SK-N-SH (cell line): Measurements from ENCODE around the gene WDR6. TPM values are rescaled to one million over a fixed set of nuclear protein-coding genes. Genes with fewer than 3 reads are reported as not detected.

Source experiments
- CTCF ChIA-PET: fragments of 300-600, 350-600 bp; formaldehyde crosslinking; extraction: SDS; loops from one replicate; lab custom pipeline; 2021; lab: Yijun Ruan, JAX
- POLR2A ChIA-PET: fragments of 350-600 bp; sonication (Branson Sonifier 250); formaldehyde crosslinking; extraction: SDS; loops from one replicate; lab custom pipeline; 2020; ENCODE audit warnings: antibody characterized with exemption, inconsistent platforms; lab: Yijun Ruan, JAX
- DNase-seq: peaks from one replicate; pipeline ENCODE4 v3.0.0; 2012
- H2AFZ ChIP-seq: fragments of 200-600 bp; sonication (generic); 2 replicates; pipeline ENCODE4 v1.8.1; 2016; ENCODE audit warnings: antibody characterized with exemption, mild to moderate bottlenecking, low read depth
- H3F3A ChIP-seq: fragments of 200-600 bp; sonication (generic); replicated peaks from 2 replicates; pipeline ENCODE3; 2016; ENCODE audit warnings: antibody characterized with exemption, mild to moderate bottlenecking; ENCODE audit not compliant: insufficient read depth
- H3K27ac ChIP-seq, 2 experiments: fragments of 200-500 bp in 1 of 2; fragments of 200-600 bp in 1 of 2; sonication (Bioruptor generic) in 1 of 2; sonication (generic), shearing (Covaris generic) in 1 of 2; 2 replicates each; pipeline versions ENCODE4 v1.5.1 to v1.6.1; 2014 to 2016; ENCODE audit warnings: low read depth in 2 of 2, inconsistent platforms in 1 of 2, low read length in 1 of 2, mild to moderate bottlenecking in 1 of 2, mixed read lengths in 1 of 2
- H3K27me3 ChIP-seq: fragments of 200-600 bp; sonication (generic), shearing (Covaris generic); 2 replicates; pipeline ENCODE4 v1.6.1; 2016; ENCODE audit warnings: mixed run types; ENCODE audit not compliant: insufficient read depth
- H3K36me3 ChIP-seq, 2 experiments: fragments of 200-500 bp in 1 of 2; fragments of 200-600 bp in 1 of 2; sonication (Bioruptor generic) in 1 of 2; sonication (generic) in 1 of 2; replicated peaks in 1 of 2; 2 replicates each; pipeline versions ENCODE3 to v1.5.1; 2014 to 2016; ENCODE audit warnings: low read length in 1 of 2, mild to moderate bottlenecking in 1 of 2; ENCODE audit not compliant: insufficient read depth in 2 of 2, control insufficient read depth in 1 of 2
- H3K4me1 ChIP-seq, 2 experiments: fragments of 200-500 bp in 1 of 2; fragments of 200-600 bp in 1 of 2; sonication (Bioruptor generic) in 1 of 2; sonication (generic), shearing (Covaris generic) in 1 of 2; 2 replicates each; pipeline versions ENCODE4 v1.5.1 to v1.6.1; 2014 to 2016; ENCODE audit warnings: low read depth in 1 of 2, low read length in 1 of 2, mixed run types in 1 of 2; ENCODE audit not compliant: insufficient read depth in 2 of 2, control insufficient read depth in 1 of 2
- H3K4me2 ChIP-seq: fragments of 200-600 bp; sonication (generic), shearing (Covaris generic); 2 replicates; pipeline ENCODE4 v1.6.1; 2017; ENCODE audit warnings: mixed run types
- H3K4me3 ChIP-seq, 2 experiments: fragments of 200-500 bp in 1 of 2; fragments of 200-600 bp in 1 of 2; sonication (Bioruptor generic) in 1 of 2; sonication (generic), shearing (Covaris generic) in 1 of 2; 2 replicates each; pipeline versions ENCODE4 v1.5.1 to v1.8.1; 2014 to 2016; ENCODE audit warnings: low read depth in 2 of 2, inconsistent platforms in 1 of 2, low read length in 1 of 2, mild to moderate bottlenecking in 1 of 2, mixed read lengths in 1 of 2, moderate library complexity in 1 of 2
- H3K79me2 ChIP-seq: fragments of 200-600 bp; sonication (generic); 2 replicates; pipeline ENCODE4 v1.8.1; 2017; ENCODE audit warnings: mild to moderate bottlenecking; ENCODE audit not compliant: insufficient read depth
- H3K9ac ChIP-seq: fragments of 200-600 bp; sonication (generic); 2 replicates; pipeline ENCODE4 v1.6.1; 2017; ENCODE audit warnings: mixed run types
- H3K9me2 ChIP-seq: fragments of 200-600 bp; sonication (generic); 2 replicates; pipeline ENCODE4 v1.6.1; 2017; ENCODE audit warnings: mixed run types
- H3K9me3 ChIP-seq: fragments of 200-600 bp; sonication (generic); 2 replicates; pipeline ENCODE4 v1.6.1; 2017; ENCODE audit warnings: mixed run types, mild to moderate bottlenecking, moderate library complexity
- H4K20me1 ChIP-seq: fragments of 200-600 bp; sonication (generic); 2 replicates; pipeline ENCODE4 v1.6.1; 2017; ENCODE audit warnings: mild to moderate bottlenecking, mixed run types; ENCODE audit not compliant: insufficient read depth
- CHD2 ChIP-seq: fragments of 150-350 bp; IDR thresholded peaks from 2 replicates; pipeline ENCODE4 v1.6.1; 2018; ENCODE audit warnings: low read length; ENCODE audit not compliant: partially characterized antibody
- EP300 ChIP-seq, 2 experiments: IDR thresholded peaks; 2 replicates each; pipeline versions ENCODE4 v1.4.0 to v1.6.1; 2012; ENCODE audit warnings: borderline replicate concordance in 1 of 2, low read depth in 1 of 2, low read length in 1 of 2
- FOXJ3 ChIP-seq: sonication (generic); formaldehyde crosslinking; IDR thresholded peaks from 2 replicates; pipeline ENCODE4 v1.5.1; 2020; ENCODE audit warnings: mild to moderate bottlenecking, missing genetic modification reagents
- FOXM1 ChIP-seq: IDR thresholded peaks from 2 replicates; pipeline ENCODE4 v1.4.0; 2012; ENCODE audit warnings: low read depth, mild to moderate bottlenecking
- GATA2 ChIP-seq: sonication (generic); formaldehyde crosslinking; IDR thresholded peaks from 2 replicates; pipeline ENCODE4 v1.5.0; 2020; ENCODE audit warnings: mild to moderate bottlenecking, missing genetic modification reagents
- JUND ChIP-seq: IDR thresholded peaks from 2 replicates; pipeline ENCODE4 v1.4.0; 2012
- MAX ChIP-seq: IDR thresholded peaks from 2 replicates; pipeline ENCODE4 v1.4.0; 2012; ENCODE audit warnings: low read depth
- MEF2A ChIP-seq: IDR thresholded peaks from 2 replicates; pipeline ENCODE4 v1.4.0; 2012; ENCODE audit warnings: low read depth, borderline replicate concordance
- NFIC ChIP-seq: IDR thresholded peaks from 2 replicates; pipeline ENCODE4 v1.4.0; 2012; ENCODE audit warnings: borderline replicate concordance
- NRF1 ChIP-seq: IDR thresholded peaks from 2 replicates; pipeline ENCODE4 v1.6.1; 2012; ENCODE audit warnings: low read depth, mild to moderate bottlenecking, low read length
- PBX3 ChIP-seq: IDR thresholded peaks from 2 replicates; pipeline ENCODE4; 2012
- RAD21 ChIP-seq: IDR thresholded peaks from 2 replicates; pipeline ENCODE4 v1.6.1; 2012; ENCODE audit warnings: mild to moderate bottlenecking, low read length
- SMC3 ChIP-seq: IDR thresholded peaks from 2 replicates; pipeline ENCODE4 v1.6.1; 2012; ENCODE audit warnings: low read depth, low read length, improper control_type of control experiment
- TAF1 ChIP-seq: IDR thresholded peaks from 2 replicates; pipeline ENCODE4 v1.6.1; 2012; ENCODE audit warnings: low read depth, mild to moderate bottlenecking, low read length, moderate library complexity, borderline replicate concordance
- TCF12 ChIP-seq: IDR thresholded peaks from 2 replicates; pipeline ENCODE4 v1.4.0; 2012
- TEAD4 ChIP-seq: IDR thresholded peaks from 2 replicates; pipeline ENCODE4 v1.4.0; 2012; ENCODE audit warnings: mild to moderate bottlenecking, borderline replicate concordance; ENCODE audit not compliant: insufficient read depth
- WGBS: methylation state at CpG from one replicate; pipeline ENCODE4 v1.1.6; 2017; ENCODE audit warnings: low lambda C conversion rate; 5-methylcytosine and 5-hydroxymethylcytosine counted together
- polyA plus RNA-seq, 3 experiments: library from polyadenylated mRNA; depleted of rRNA; stranded (reverse); fragments of >200 nt; gene quantifications; 2 replicates each; pipeline ENCODE4 v1.2.3, GENCODE V29; 2012

WDR6 gene
- polyA plus RNA-seq, 1 of the 3 experiments (the other 2 are of a cell fraction), result 230 TPM

DNA sequence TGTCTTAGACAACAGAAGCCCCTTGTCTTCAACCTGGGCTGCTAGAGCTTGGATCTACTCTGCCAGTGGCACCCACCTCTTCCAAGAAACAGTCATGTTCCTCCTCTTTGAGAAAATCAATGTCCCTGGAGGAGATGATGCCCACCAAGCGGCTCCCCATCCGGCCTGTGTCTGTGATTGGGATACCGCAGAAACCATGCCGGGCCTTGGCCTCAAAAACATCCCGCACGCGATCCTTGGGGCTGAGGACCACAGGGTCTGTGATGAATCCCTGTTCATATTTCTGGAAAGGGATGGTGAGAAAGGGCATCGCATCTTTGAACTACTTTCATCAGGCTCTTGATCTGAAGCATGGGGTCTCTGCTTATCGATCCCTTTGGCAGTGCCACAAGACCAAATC is 20.4 kb downstream of the WDR6 start:
- H3F3A ChIP-seq, result peaks cover 57% of the 10 kb centered on the region
- no peaks in the 10 kb centered on the region for H3K9me2 ChIP-seq
- no peaks in the 10 kb centered on the region for H3K9me3 ChIP-seq
- H3K4me3 ChIP-seq, result peak overlapping the region in 1 of 2 experiments; percentile 87; a peak in 1 of 4 replicates
- no peak overlapping the region for H3K9ac ChIP-seq
- DNase-seq, result no peak
- H3K27ac ChIP-seq, result 0 out of 4 replicates have a peak overlapping the region, but pooled peaks of 1 of the 2 experiments have one; percentile 9
- H4K20me1 ChIP-seq, result no peaks in the 10 kb centered on the region
- ChIA-PET POLR2A (interaction anchor here (0.6 to 2.3 kb wide), 4 partner anchors 7 to 16 kb away, joined by 3 to 18 read pairs (median 3); partner anchors contain the start of gene DALRD3), CTCF (interaction anchor here (3.6 kb wide), 1 partner anchor 21 kb away, joined by 14 read pairs; the partner anchor contains the start of gene WDR6)
- no peak overlapping the region for H2AFZ ChIP-seq
- 0 out of 2 replicates have a peak, but pooled peaks have one; percentile 12 for TF ChIP-seq JUND
- TF ChIP-seq FOXM1, result no peak
- peak; percentile 8 for TF ChIP-seq CHD2
- H3K79me2 ChIP-seq, result peaks cover 62% of the 10 kb centered on the region
- peak overlapping the region; percentile 97 for H3K4me2 ChIP-seq
- no peaks in the 10 kb centered on the region for H3K27me3 ChIP-seq
- H3K4me1 ChIP-seq, result peaks cover 10 to 37% of the 10 kb centered on the region in 2 experiments; a peak in 3 of 4 replicates
- 100% methylated on average over 5 of the region's 9 CpGs for WGBS
- peaks cover 66 to 69% of the 10 kb centered on the region in 2 experiments for H3K36me3 ChIP-seq

DNA sequence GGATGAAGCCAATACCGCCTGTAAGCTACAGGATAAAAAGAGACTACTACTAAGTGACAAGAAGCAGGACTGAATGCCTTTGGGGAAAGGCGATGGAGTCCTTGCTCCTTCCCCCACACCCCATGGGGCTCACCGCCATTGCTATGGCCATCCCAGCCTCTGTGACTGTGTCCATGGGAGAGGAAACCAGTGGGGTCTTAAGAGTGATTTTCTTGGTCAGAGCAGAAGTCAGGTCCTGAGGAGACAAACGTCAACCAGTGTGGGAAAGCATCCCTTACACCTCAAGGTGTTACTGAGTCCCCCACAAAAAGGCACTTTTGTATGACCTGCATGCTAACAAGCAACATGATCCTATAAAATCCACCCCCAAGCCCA is 21.1 kb downstream of the WDR6 start:
- WGBS, result 75% methylated on average over 4 of the region's 4 CpGs
- CTCF ChIA-PET, result interaction anchor here (1.1 to 1.5 kb wide), 5 partner anchors 9 to 40 kb away, joined by 3 to 8 read pairs (median 5); partner anchors contain the start of gene WDR6
- peak overlapping the region; percentile 83 to 87 for H3K4me3 ChIP-seq
- peaks cover 58% of the 10 kb centered on the region for H3F3A ChIP-seq
- no peak for TF ChIP-seq NRF1
- 0 out of 2 replicates have a peak, but pooled peaks have one; percentile 7 for TF ChIP-seq JUND
- no peak for TF ChIP-seq GATA2 (CRISPR knock-in tag)
- no peak for TF ChIP-seq MAX
- TF ChIP-seq, all 33 proteins: peak for 1
- no peak overlapping the region for H2AFZ ChIP-seq
- H3K27me3 ChIP-seq, result no peaks in the 10 kb centered on the region
- H3K36me3 ChIP-seq, result peaks cover 69% of the 10 kb centered on the region in 2 experiments
- peak overlapping the region; percentile 97 for H3K4me2 ChIP-seq
- peak; percentile 4 for DNase-seq
- no peaks in the 10 kb centered on the region for H3K9me3 ChIP-seq
- H3K4me1 ChIP-seq, result peaks cover 10 to 32% of the 10 kb centered on the region in 2 experiments; a peak in 3 of 4 replicates
- peak overlapping the region; percentile 82 for H3K9ac ChIP-seq
- POLR2A ChIA-PET, result interaction anchor here (1.8 to 2.3 kb wide), 3 partner anchors 8 to 65 kb away, joined by 14 to 18 read pairs (median 16); partner anchors contain the start of genes QRICH1 and WDR6
- no peaks in the 10 kb centered on the region for H4K20me1 ChIP-seq
- H3K79me2 ChIP-seq, result peaks cover 56% of the 10 kb centered on the region
- peak overlapping the region in 1 of 2 experiments; percentile 82; a peak in 2 of 4 replicates for H3K27ac ChIP-seq
- H3K9me2 ChIP-seq, result no peaks in the 10 kb centered on the region

- Histone ChIP-seq H3K27ac (peak within 1 kb of the TSS; percentile 69 to 82), H3F3A (peaks cover 56% of the 10 kb centered on the region), H3K9me3 (no peaks in the 10 kb centered on the region), H3K4me1 (peaks cover 10 to 32% of the 10 kb centered on the region in 2 experiments; a peak in 3 of 4 replicates), H3K4me2 (peak within 1 kb of the TSS; percentile 97), H3K9ac (peak within 1 kb of the TSS; percentile 82), H2AFZ (peak within 1 kb of the TSS; percentile 69), H3K79me2 (peaks cover 50% of the 10 kb centered on the region), H3K36me3 (peaks cover 66 to 69% of the 10 kb centered on the region in 2 experiments), H3K9me2 (no peaks in the 10 kb centered on the region), H3K4me3 (peak within 1 kb of the TSS; percentile 83 to 87), H3K27me3 (no peaks in the 10 kb centered on the region), H4K20me1 (no peaks in the 10 kb centered on the region)
- ChIA-PET POLR2A (interaction anchor here (0.6 to 2.3 kb wide), 8 partner anchors 8 to 105 kb away, joined by 3 to 18 read pairs (median 6); partner anchors contain the start of genes P4HTM, QRICH1 and WDR6), CTCF (interaction anchor here (0.6 to 1.5 kb wide), 8 partner anchors 9 to 110 kb away, joined by 3 to 8 read pairs (median 4); partner anchors contain the start of genes ARIH2 and WDR6)
- DNase-seq, result peak; percentile 92
- WGBS, result 4% methylated on average over 13 of the region's 55 CpGs
- TF ChIP-seq TAF1 (peak; percentile 84), EP300 (IDR thresholded peaks at IDR 0.05; ENCODE audit: borderline replicate concordance in 1 of 2, low read depth in 1 of 2, low read length in 1 of 2) (no peak), TEAD4 (0 out of 2 replicates have a peak, but pooled peaks have one; percentile 16), RAD21 (no peak), PBX3 (peak; percentile 53), FOXJ3 (no peak), TCF12 (no peak), CHD2 (peak; percentile 61), MEF2A (no peak), NFIC (no peak), SMC3 (no peak)
These were observed 21.7 kb downstream of the WDR6 start, which contains the start of gene IMPDH2 for GRCh38 chr3:49028673-49029562. TSS of gene IMPDH2 (minus strand) at chr3:49029398. CDS start at chr3:49029350, 48 bp downstream.
